Activated CD4-positive, alpha-beta T cell treated with anti-CD3 and anti-CD28 coated beads, Interleukin-2, amount 10 ng/mL, durations not matched to agents 24 days and 14 days (primary cell): ENCODE results near the gene CRX. TPM values are rescaled to one million over a fixed set of nuclear protein-coding genes. Genes with fewer than 3 reads are reported as not detected.
A peak's percentile ranks its signal among the peaks of the same experiment; 100 is the strongest.
"Not testable (repeated sequence)": the region's sequence is repeated elsewhere in the genome, so short reads cannot be mapped to it uniquely, and the experiment has no call there.

ENCODE experiments used
- DNase-seq: peaks from one replicate; pipeline ENCODE4 v3.0.0; 2022
- H3K27ac Mint-ChIP-seq: one replicate; pipeline ENCODE4 v1.8.0; 2022; ENCODE audit warnings: mild to moderate bottlenecking, mixed read lengths
- H3K27me3 Mint-ChIP-seq: one replicate; pipeline ENCODE4 v1.8.0; 2022; ENCODE audit warnings: mixed read lengths
- H3K36me3 Mint-ChIP-seq: one replicate; pipeline ENCODE4 v1.8.0; 2022; ENCODE audit warnings: low read depth, mild to moderate bottlenecking, mixed read lengths
- H3K4me1 Mint-ChIP-seq: one replicate; pipeline ENCODE4 v1.8.0; 2021; ENCODE audit warnings: mixed read lengths
- H3K4me3 Mint-ChIP-seq: one replicate; pipeline ENCODE4 v1.8.0; 2022; ENCODE audit warnings: mild to moderate bottlenecking, moderate library complexity, mixed read lengths
- H3K9me3 Mint-ChIP-seq: one replicate; pipeline ENCODE4 v1.8.0; 2021; ENCODE audit warnings: mixed read lengths
- intact Hi-C: fragments of 100-400 bp; cut with micrococcal nuclease; formaldehyde crosslinking; loops from one replicate; pipeline ENCODE4 v1.15.1; 2023
- total RNA-seq: library from RNA; stranded (reverse); gene quantifications from 2 replicates; pipeline ENCODE4 v1.2.3, GENCODE V29; 2022

CRX gene
- total RNA-seq, result not detected in 2 replicates

GRCh38 chr19:47821460-47822020 is at the start of gene CRX:
Gene CRX, plus strand, starts transcription at chr19:47821937. Its CDS starts 12,507 bp downstream, at chr19:47834444.
- Mint-ChIP-seq H3K27me3 (peaks cover 17% of the 10 kb centered on the region), H3K4me3 (no peak within 1 kb of the TSS), H3K27ac (no peak within 1 kb of the TSS), H3K9me3 (no peaks in the 10 kb centered on the region), H3K36me3 (no peaks in the 10 kb centered on the region), H3K4me1 (peaks cover 4% of the 10 kb centered on the region)
- intact Hi-C loops, result no loop called here
- no peak for DNase-seq

- no peaks in the 10 kb centered on the region for H3K9me3 Mint-ChIP-seq
- no peak overlapping the region for H3K4me3 Mint-ChIP-seq
- peaks cover 11% of the 10 kb centered on the region for H3K36me3 Mint-ChIP-seq
- peaks cover 18% of the 10 kb centered on the region for H3K4me1 Mint-ChIP-seq
- no peak overlapping the region for H3K27ac Mint-ChIP-seq
- intact Hi-C loops, result no loop called here
- no peak for DNase-seq
- H3K27me3 Mint-ChIP-seq, result no peaks in the 10 kb centered on the region
Observed at GRCh38 chr19:47776568-47776967, 45.2 kb upstream of the CRX start.

- DNase-seq, intact Hi-C loops: not testable (repeated sequence)
Observed at GRCh38 chr19:47777245-47778048, 44.3 kb upstream of the CRX start.

GRCh38 chr19:47778049-47778953 is 43.4 kb upstream of the CRX start, which contains the start of gene SELENOW:
Gene SELENOW, plus strand, starts transcription at chr19:47778703. Its CDS starts 83 bp downstream, at chr19:47778786.
- peak within 1 kb of the TSS; percentile 100 for H3K4me3 Mint-ChIP-seq
- intact Hi-C loops, result no loop called here
- H3K36me3 Mint-ChIP-seq, result peaks cover 25% of the 10 kb centered on the region
- peak within 1 kb of the TSS; percentile 97 for H3K27ac Mint-ChIP-seq
- H3K27me3 Mint-ChIP-seq, result no peaks in the 10 kb centered on the region
- H3K4me1 Mint-ChIP-seq, result peaks cover 18% of the 10 kb centered on the region
- DNase-seq, result peak; percentile 94
- no peaks in the 10 kb centered on the region for H3K9me3 Mint-ChIP-seq

More at GRCh38 chr19:47777245-47778048, 44.3 kb upstream of the CRX start:
- H3K27me3 Mint-ChIP-seq, H3K9me3 Mint-ChIP-seq, H3K27ac Mint-ChIP-seq: not testable (repeated sequence)
- H3K4me1 Mint-ChIP-seq, result peaks cover 18% of the 10 kb centered on the region
- H3K4me3 Mint-ChIP-seq, result peak overlapping the region; percentile 100
- peaks cover 19% of the 10 kb centered on the region for H3K36me3 Mint-ChIP-seq

- H3K4me3 Mint-ChIP-seq, result peak overlapping the region; percentile 100
- H3K9me3 Mint-ChIP-seq, result no peaks in the 10 kb centered on the region
- no peaks in the 10 kb centered on the region for H3K27me3 Mint-ChIP-seq
- H3K4me1 Mint-ChIP-seq, result peaks cover 18% of the 10 kb centered on the region
- peaks cover 29% of the 10 kb centered on the region for H3K36me3 Mint-ChIP-seq
- peak overlapping the region; percentile 97 for H3K27ac Mint-ChIP-seq
- peak; percentile 73 for DNase-seq
- intact Hi-C loops, result no loop called here
Observed at GRCh38 chr19:47778954-47779351, 42.8 kb upstream of the CRX start.

GRCh38 chr19:47779524-47780214 is 42.1 kb upstream of the CRX start:
- DNase-seq, result no peak
- Mint-ChIP-seq H3K36me3 (peaks cover 34% of the 10 kb centered on the region), H3K27ac (peak overlapping the region; percentile 97), H3K4me1 (peaks cover 18% of the 10 kb centered on the region), H3K9me3 (no peaks in the 10 kb centered on the region), H3K27me3 (no peaks in the 10 kb centered on the region), H3K4me3 (peak overlapping the region; percentile 100)
- intact Hi-C loops, result no loop called here

- Mint-ChIP-seq H3K4me1 (peaks cover 18% of the 10 kb centered on the region), H3K9me3 (no peaks in the 10 kb centered on the region), H3K27me3 (no peaks in the 10 kb centered on the region), H3K4me3 (peak overlapping the region; percentile 100), H3K27ac (peak overlapping the region; percentile 36), H3K36me3 (peaks cover 34% of the 10 kb centered on the region)
- no peak for DNase-seq
- intact Hi-C loops, result no loop called here
Observed at GRCh38 chr19:47780215-47780551, 41.6 kb upstream of the CRX start.

- intact Hi-C loops, result no loop called here
- Mint-ChIP-seq H3K27ac (no peak overlapping the region), H3K27me3 (no peaks in the 10 kb centered on the region), H3K4me1 (peaks cover 18% of the 10 kb centered on the region), H3K36me3 (peaks cover 36% of the 10 kb centered on the region), H3K9me3 (no peaks in the 10 kb centered on the region), H3K4me3 (peak overlapping the region; percentile 10)
- DNase-seq, result no peak
Observed at GRCh38 chr19:47781590-47782262, 40.0 kb upstream of the CRX start.

- DNase-seq, result no peak
- H3K27ac Mint-ChIP-seq, result no peak overlapping the region
- peaks cover 24% of the 10 kb centered on the region for H3K36me3 Mint-ChIP-seq
- no peaks in the 10 kb centered on the region for H3K9me3 Mint-ChIP-seq
- no peak overlapping the region for H3K4me3 Mint-ChIP-seq
- intact Hi-C loops, result no loop called here
- H3K27me3 Mint-ChIP-seq, result no peaks in the 10 kb centered on the region
- H3K4me1 Mint-ChIP-seq, result peaks cover 6% of the 10 kb centered on the region
Observed at GRCh38 chr19:47786566-47786965, 35.2 kb upstream of the CRX start.

- H3K27ac Mint-ChIP-seq, H3K9me3 Mint-ChIP-seq, H3K27me3 Mint-ChIP-seq, DNase-seq, intact Hi-C loops, H3K4me1 Mint-ChIP-seq, H3K4me3 Mint-ChIP-seq: not testable (repeated sequence)
- peaks cover 18% of the 10 kb centered on the region for H3K36me3 Mint-ChIP-seq
Observed at GRCh38 chr19:47787307-47787706, 34.4 kb upstream of the CRX start.

- H3K36me3 Mint-ChIP-seq, H3K27ac Mint-ChIP-seq, DNase-seq, H3K4me3 Mint-ChIP-seq, intact Hi-C loops, H3K9me3 Mint-ChIP-seq, H3K27me3 Mint-ChIP-seq, H3K4me1 Mint-ChIP-seq: not testable (repeated sequence)
Observed at GRCh38 chr19:47789811-47790210, 31.9 kb upstream of the CRX start.

- no peaks in the 10 kb centered on the region for H3K9me3 Mint-ChIP-seq
- intact Hi-C loops, result no loop called here
- H3K4me1 Mint-ChIP-seq, result peaks cover 6% of the 10 kb centered on the region
- H3K27me3 Mint-ChIP-seq, result no peaks in the 10 kb centered on the region
- no peak overlapping the region for H3K4me3 Mint-ChIP-seq
- no peak overlapping the region for H3K27ac Mint-ChIP-seq
- H3K36me3 Mint-ChIP-seq, result peaks cover under 1% of the 10 kb centered on the region
- peak; percentile 94 for DNase-seq
Observed at GRCh38 chr19:47790398-47790814, 31.3 kb upstream of the CRX start.

- Mint-ChIP-seq H3K9me3 (no peaks in the 10 kb centered on the region), H3K27me3 (no peaks in the 10 kb centered on the region)
Observed at GRCh38 chr19:47792616-47793015, 29.1 kb upstream of the CRX start.

More at GRCh38 chr19:47792616-47793015, 29.1 kb upstream of the CRX start:
- Mint-ChIP-seq H3K4me1 (peaks cover 6% of the 10 kb centered on the region), H3K4me3 (no peak overlapping the region), H3K27ac (no peak overlapping the region), H3K36me3 (no peaks in the 10 kb centered on the region)
- intact Hi-C loops, result no loop called here
- no peak for DNase-seq
